GM19239 (cell line): ENCODE results near the gene GNGT2.
"Not testable (repeated sequence)": the region's sequence is repeated elsewhere in the genome, so short reads cannot be mapped to it uniquely, and the experiment has no call there.

Experiments
- DNase-seq: peaks from one replicate; pipeline ENCODE4 v3.0.0; 2011; ENCODE audit warnings: low spot score; ENCODE audit not compliant: insufficient read length
- FAIRE-seq: peaks from 2 replicates; lab custom pipeline; 2011; peaks lifted over from hg19 to GRCh38; lab: Jason Lieb, UNC

Gene GNGT2

GRCh38 chr17:49183341-49183740 is 27.0 kb downstream of the GNGT2 start:
- DNase-seq (no peak), FAIRE-seq (no peak)

- no peak for FAIRE-seq
- DNase-seq: no peak
These were observed 29.3 kb downstream of the GNGT2 start for GRCh38 chr17:49180998-49181635.

- DNase-seq (peak; percentile 51), FAIRE-seq (peak; percentile 89)
These were observed 30.1 kb downstream of the GNGT2 start for GRCh38 chr17:49180303-49180702.

- not testable (repeated sequence) for FAIRE-seq, DNase-seq
These were observed 34.4 kb downstream of the GNGT2 start for GRCh38 chr17:49175978-49176377.

GRCh38 chr17:49170711-49171110 is 39.7 kb downstream of the GNGT2 start:
- not testable (repeated sequence) for FAIRE-seq, DNase-seq

- no peak for DNase-seq
- no peak for FAIRE-seq
These were observed 40.2 kb downstream of the GNGT2 start for GRCh38 chr17:49170216-49170615.

GRCh38 chr17:49168706-49169105 is 41.7 kb downstream of the GNGT2 start:
- DNase-seq: no peak
- FAIRE-seq: no peak

- DNase-seq (no peak), FAIRE-seq (no peak)
These were observed 45.2 kb downstream of the GNGT2 start for GRCh38 chr17:49165143-49165542.

GRCh38 chr17:49162866-49163265 is 47.5 kb downstream of the GNGT2 start:
- FAIRE-seq: no peak
- DNase-seq: no peak

GRCh38 chr17:49157784-49158183 is 52.6 kb downstream of the GNGT2 start:
- no peak for FAIRE-seq
- no peak for DNase-seq

GRCh38 chr17:49156256-49156655 is 54.1 kb downstream of the GNGT2 start:
- no peak for FAIRE-seq
- no peak for DNase-seq
